ENCODE results near the gene ARHGAP15.

GRCh38 chr2:143223556-143223955 is 94.3 kb downstream of the ARHGAP15 start:
- TF ChIP-seq, protein P1, sequence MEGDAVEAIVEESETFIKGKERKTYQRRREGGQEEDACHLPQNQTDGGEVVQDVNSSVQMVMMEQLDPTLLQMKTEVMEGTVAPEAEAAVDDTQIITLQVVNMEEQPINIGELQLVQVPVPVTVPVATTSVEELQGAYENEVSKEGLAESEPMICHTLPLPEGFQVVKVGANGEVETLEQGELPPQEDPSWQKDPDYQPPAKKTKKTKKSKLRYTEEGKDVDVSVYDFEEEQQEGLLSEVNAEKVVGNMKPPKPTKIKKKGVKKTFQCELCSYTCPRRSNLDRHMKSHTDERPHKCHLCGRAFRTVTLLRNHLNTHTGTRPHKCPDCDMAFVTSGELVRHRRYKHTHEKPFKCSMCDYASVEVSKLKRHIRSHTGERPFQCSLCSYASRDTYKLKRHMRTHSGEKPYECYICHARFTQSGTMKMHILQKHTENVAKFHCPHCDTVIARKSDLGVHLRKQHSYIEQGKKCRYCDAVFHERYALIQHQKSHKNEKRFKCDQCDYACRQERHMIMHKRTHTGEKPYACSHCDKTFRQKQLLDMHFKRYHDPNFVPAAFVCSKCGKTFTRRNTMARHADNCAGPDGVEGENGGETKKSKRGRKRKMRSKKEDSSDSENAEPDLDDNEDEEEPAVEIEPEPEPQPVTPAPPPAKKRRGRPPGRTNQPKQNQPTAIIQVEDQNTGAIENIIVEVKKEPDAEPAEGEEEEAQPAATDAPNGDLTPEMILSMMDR (IDR thresholded peaks at IDR 0.05; ENCODE audit: insufficient read depth, low read depth, low read length), result no peak
- TF ChIP-seq EZH2 (IDR thresholded peaks at IDR 0.05; ENCODE audit: insufficient read depth, low read length), result no peak
